ENCODE measurements around the gene SNCA. TPM values are rescaled to one million over a fixed set of nuclear protein-coding genes. Genes with fewer than 3 reads are reported as not detected.
A peak's percentile ranks its signal among the peaks of the same experiment; 100 is the strongest.

SNCA gene
- total RNA-seq, result 2.4 and 6.6 TPM in 2 replicates

DNA sequence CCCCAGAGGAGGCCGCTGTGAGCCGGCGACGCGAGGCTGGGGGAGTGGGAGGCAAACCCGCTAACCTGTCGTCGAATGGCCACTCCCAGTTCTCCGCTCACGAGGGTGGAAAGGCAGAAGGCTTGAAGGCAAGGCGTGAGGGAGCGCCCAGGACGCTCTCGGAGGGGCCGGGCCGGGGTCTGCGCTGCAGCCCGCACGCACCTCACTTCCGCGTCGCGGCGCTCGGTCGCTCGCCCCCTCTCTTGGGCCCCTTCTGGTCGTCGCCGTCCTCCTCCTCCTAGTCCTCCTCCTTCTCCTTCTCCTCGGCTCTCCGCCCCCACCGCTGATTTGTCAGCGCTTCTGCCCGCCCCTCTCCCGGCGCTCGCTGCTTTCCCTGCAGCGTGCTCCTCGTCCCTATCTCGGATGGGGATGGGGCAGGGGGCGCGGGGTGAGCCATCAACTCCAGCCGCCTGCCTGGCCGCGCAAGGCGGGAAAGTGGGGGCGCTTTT, at the start of gene SNCA:
Gene SNCA (minus strand): TSS at position 265 of the 488 bp plus-strand sequence. CDS start 1,494 bp downstream, outside the sequence.
- DNase-seq (ENCODE audit: low read depth), result no peak
- TF ChIP-seq, protein P1, sequence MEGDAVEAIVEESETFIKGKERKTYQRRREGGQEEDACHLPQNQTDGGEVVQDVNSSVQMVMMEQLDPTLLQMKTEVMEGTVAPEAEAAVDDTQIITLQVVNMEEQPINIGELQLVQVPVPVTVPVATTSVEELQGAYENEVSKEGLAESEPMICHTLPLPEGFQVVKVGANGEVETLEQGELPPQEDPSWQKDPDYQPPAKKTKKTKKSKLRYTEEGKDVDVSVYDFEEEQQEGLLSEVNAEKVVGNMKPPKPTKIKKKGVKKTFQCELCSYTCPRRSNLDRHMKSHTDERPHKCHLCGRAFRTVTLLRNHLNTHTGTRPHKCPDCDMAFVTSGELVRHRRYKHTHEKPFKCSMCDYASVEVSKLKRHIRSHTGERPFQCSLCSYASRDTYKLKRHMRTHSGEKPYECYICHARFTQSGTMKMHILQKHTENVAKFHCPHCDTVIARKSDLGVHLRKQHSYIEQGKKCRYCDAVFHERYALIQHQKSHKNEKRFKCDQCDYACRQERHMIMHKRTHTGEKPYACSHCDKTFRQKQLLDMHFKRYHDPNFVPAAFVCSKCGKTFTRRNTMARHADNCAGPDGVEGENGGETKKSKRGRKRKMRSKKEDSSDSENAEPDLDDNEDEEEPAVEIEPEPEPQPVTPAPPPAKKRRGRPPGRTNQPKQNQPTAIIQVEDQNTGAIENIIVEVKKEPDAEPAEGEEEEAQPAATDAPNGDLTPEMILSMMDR (conservative IDR thresholded peaks at IDR 0.05; ENCODE audit: low read depth, low read length), result no peak
- peak within 1 kb of the TSS; percentile 65 for H3K4me3 ChIP-seq (ENCODE audit: low read depth, low read length)

DNA sequence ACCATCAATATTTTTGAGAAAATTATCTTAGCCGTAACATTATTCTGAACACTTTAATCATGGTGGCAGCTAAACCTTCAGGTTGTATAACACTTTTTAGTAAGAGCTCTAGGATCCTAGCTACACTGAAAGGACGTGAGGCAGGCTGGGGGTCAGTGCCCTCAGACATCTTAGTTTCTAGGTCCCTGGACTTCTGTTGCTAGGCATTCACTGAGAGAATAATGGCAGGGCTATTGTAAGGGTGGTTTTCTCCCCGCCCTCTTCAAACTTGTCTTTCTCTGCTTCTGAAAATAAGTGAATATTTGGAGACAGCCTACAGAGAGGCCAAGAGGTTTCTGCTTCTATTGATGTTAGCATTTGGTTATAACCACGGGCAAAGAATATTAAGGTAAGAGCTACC, 42.3 kb upstream of the SNCA start:
- TF ChIP-seq, protein P1 (conservative IDR thresholded peaks at IDR 0.05; ENCODE audit: low read depth, low read length), result no peak
- H3K4me3 ChIP-seq (ENCODE audit: low read depth, low read length), result no peak overlapping the region
- DNase-seq (ENCODE audit: low read depth), result no peak

DNA sequence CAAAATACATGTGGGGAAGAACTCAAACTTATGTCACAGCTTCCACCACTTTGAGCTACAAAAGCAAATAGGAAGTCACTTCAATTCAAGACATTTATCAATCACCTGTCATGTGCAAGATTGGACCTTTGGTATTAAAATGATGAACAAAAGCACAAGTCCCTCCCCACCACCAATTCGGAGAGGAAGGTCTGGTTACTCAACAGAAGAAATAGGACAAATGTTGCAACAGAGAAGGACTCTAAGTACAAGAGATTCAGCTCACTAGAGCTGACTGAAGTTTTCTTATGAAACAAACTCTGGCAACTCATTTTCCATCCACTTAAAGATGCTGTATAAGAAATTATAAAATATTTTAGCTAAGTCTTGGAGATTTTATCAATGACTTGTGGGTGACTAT, 41.6 kb upstream of the SNCA start:
- no peak overlapping the region for H3K4me3 ChIP-seq (ENCODE audit: low read depth, low read length)
- TF ChIP-seq, protein P1 (conservative IDR thresholded peaks at IDR 0.05; ENCODE audit: low read depth, low read length), result no peak
- no peak for DNase-seq (ENCODE audit: low read depth)

DNA sequence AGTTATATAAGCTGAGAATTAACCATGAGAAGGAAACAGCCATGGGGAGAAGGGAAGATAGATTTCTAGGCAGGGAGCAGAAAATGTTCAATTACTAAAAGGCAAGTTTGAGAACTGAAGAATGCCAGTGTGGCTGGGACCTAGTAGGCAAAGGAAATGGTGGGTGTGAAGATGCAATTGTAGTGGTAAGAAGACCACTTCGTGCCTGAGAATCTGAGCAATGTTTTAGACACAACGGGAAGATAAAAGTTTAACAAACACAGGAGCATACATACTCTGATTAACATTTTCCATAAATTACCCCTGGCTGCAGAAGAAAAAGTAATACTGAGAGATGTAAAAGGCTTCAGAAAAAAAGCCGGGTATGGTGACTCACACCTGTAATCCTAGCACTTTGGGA, 39.6 kb upstream of the SNCA start:
- H3K4me3 ChIP-seq (ENCODE audit: low read depth, low read length), result no peak overlapping the region
- DNase-seq (ENCODE audit: low read depth), result no peak
- TF ChIP-seq, protein P1 (conservative IDR thresholded peaks at IDR 0.05; ENCODE audit: low read depth, low read length), result no peak

DNA sequence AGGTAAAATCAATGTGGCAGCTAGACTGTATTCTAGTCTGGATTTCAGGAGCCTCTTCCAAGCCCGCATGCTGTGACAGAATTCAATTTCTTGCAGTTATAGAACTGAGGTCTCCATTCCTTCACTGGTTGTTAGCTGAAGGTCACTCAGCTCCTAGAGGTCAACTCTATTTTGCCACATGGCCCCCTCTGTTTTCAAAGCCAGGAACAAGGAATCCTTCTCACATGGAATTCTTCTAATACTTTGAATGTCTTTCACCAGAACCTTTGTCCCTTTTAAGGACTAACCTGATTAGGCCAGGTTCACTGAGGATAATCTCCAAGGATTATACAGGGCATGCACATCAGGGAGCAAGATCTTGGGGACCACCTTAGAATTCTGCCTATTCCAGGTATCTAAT, 34.2 kb upstream of the SNCA start:
- no peak overlapping the region for H3K4me3 ChIP-seq (ENCODE audit: low read depth, low read length)
- no peak for DNase-seq (ENCODE audit: low read depth)
- TF ChIP-seq, protein P1 (conservative IDR thresholded peaks at IDR 0.05; ENCODE audit: low read depth, low read length), result no peak

DNA sequence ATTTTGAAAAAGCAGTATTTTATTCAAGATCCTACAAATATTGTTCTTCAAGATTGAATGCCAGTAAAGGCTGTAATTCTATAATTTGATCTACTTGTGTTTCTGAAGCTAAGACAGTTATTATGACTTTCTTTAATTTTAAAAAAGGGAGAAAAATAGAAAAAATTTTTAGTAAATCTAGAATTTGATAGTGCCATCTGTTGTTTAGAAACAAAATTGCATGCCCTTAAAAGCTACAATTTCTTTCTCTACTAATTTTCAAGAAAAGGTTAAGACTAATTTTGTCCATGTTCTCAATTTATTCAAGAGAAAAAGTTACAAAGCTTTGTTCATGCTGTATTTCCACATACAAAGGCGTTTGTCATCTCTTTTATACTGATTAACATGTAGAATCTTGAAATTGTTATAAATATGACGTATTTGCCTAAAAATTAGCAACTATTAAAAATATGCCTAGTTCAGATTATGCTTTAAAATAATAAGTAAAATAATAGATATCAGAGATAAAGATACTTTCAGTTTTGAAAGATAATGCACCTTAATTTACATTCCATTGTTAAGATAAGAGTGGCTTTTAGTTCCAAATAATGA, 32.1 kb upstream of the SNCA start:
- no peak for DNase-seq (ENCODE audit: low read depth)
- TF ChIP-seq, protein P1 (conservative IDR thresholded peaks at IDR 0.05; ENCODE audit: low read depth, low read length), result peak; percentile 50
- no peak overlapping the region for H3K4me3 ChIP-seq (ENCODE audit: low read depth, low read length)

DNA sequence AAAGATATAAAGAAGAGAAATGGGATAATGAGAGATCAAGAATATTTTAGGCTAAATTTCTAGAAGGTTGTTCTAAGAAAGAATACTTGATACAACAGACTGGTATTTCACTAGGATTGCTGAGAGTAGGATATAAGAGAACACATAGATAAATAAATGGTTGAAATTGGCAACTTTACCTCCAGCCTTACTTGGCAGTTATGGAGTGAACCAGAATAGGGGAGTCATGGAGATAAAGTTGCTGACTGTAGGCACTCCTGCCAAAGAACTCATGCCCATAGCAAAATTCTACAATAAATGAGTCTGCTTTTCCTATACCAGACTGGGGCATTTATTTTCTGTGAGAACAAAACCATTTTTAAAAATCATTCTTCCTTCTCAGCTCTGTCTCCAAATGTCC, 31.3 kb upstream of the SNCA start:
- TF ChIP-seq, protein P1 (conservative IDR thresholded peaks at IDR 0.05; ENCODE audit: low read depth, low read length), result no peak
- H3K4me3 ChIP-seq (ENCODE audit: low read depth, low read length), result no peak overlapping the region
- no peak for DNase-seq (ENCODE audit: low read depth)
